Measurements from ENCODE around the gene OR2T33. TPM values are rescaled to one million over a fixed set of nuclear protein-coding genes. Genes with fewer than 3 reads are reported as not detected.
"Not testable (repeated sequence)": the region's sequence is repeated elsewhere in the genome, so short reads cannot be mapped to it uniquely, and the experiment has no call there.

The OR2T33 gene
- total RNA-seq: 0.15 TPM in 1 of 2 replicates, not detected in the other
- 0.17 TPM in 1 of 2 replicates, not detected in the other for polyA plus RNA-seq

- no peak for TF ChIP-seq CTCF (IDR thresholded peaks at IDR 0.05; ENCODE audit: low read depth, low read length)
- DNase-seq (ENCODE audit: low read depth in 1 of 2, low spot score in 1 of 2): no peak
- H3K9me3 ChIP-seq (ENCODE audit: low read depth): peaks cover 3% of the 10 kb centered on the region
- H3K27ac ChIP-seq: no peak within 1 kb of the TSS
- H3K36me3 ChIP-seq: no peaks in the 10 kb centered on the region
- H3K4me1 ChIP-seq (ENCODE audit: low read depth): no peaks in the 10 kb centered on the region
- no peaks in the 10 kb centered on the region for H3K27me3 ChIP-seq
- H3K4me3 ChIP-seq: no peak within 1 kb of the TSS
Measured at GRCh38 chr1:248277876-248278275, at the start of gene OR2T33. TSS of gene OR2T33 (minus strand) at chr1:248277976. CDS start at chr1:248273814, 4,162 bp downstream.

GRCh38 chr1:248324468-248324867 is 46.7 kb upstream of the OR2T33 start, which contains the start of gene OR2M7:
TSS of gene OR2M7 (minus strand) at chr1:248324568. CDS start at chr1:248324568, 0 bp downstream.
- TF ChIP-seq CTCF (IDR thresholded peaks at IDR 0.05; ENCODE audit: low read depth, low read length): no peak
- H3K4me1 ChIP-seq (ENCODE audit: low read depth): no peaks in the 10 kb centered on the region
- no peaks in the 10 kb centered on the region for H3K27me3 ChIP-seq

GRCh38 chr1:248316796-248317195 is 39.0 kb upstream of the OR2T33 start:
- no peak for DNase-seq (ENCODE audit: low read depth in 1 of 2, low spot score in 1 of 2)
- Histone ChIP-seq H3K9me3 (ENCODE audit: low read depth) (no peaks in the 10 kb centered on the region), H3K27me3 (no peaks in the 10 kb centered on the region), H3K4me3 (no peak overlapping the region), H3K4me1 (ENCODE audit: low read depth) (no peaks in the 10 kb centered on the region), H3K36me3 (no peaks in the 10 kb centered on the region), H3K27ac (no peak overlapping the region)
- no peak for TF ChIP-seq CTCF (IDR thresholded peaks at IDR 0.05; ENCODE audit: low read depth, low read length)

More at GRCh38 chr1:248324468-248324867, 46.7 kb upstream of the OR2T33 start, which contains the start of gene OR2M7:
- Histone ChIP-seq H3K36me3 (no peaks in the 10 kb centered on the region), H3K27ac (no peak within 1 kb of the TSS), H3K4me3 (no peak within 1 kb of the TSS), H3K9me3 (ENCODE audit: low read depth) (no peaks in the 10 kb centered on the region)
- no peak for DNase-seq (ENCODE audit: low read depth in 1 of 2, low spot score in 1 of 2)

- H3K36me3 ChIP-seq; H3K4me3 ChIP-seq; H3K4me1 ChIP-seq (ENCODE audit: low read depth); DNase-seq (ENCODE audit: low read depth in 1 of 2, low spot score in 1 of 2); H3K27ac ChIP-seq; H3K9me3 ChIP-seq (ENCODE audit: low read depth); H3K27me3 ChIP-seq: not testable (repeated sequence)
Measured at GRCh38 chr1:248306740-248307139, 29.0 kb upstream of the OR2T33 start.

- no peak for TF ChIP-seq CTCF (IDR thresholded peaks at IDR 0.05; ENCODE audit: low read depth, low read length)
- H3K36me3 ChIP-seq: no peaks in the 10 kb centered on the region
- H3K9me3 ChIP-seq (ENCODE audit: low read depth): peaks cover 4% of the 10 kb centered on the region
- H3K27me3 ChIP-seq: no peaks in the 10 kb centered on the region
- H3K4me1 ChIP-seq (ENCODE audit: low read depth): no peaks in the 10 kb centered on the region
- H3K4me3 ChIP-seq: no peak overlapping the region
- DNase-seq (ENCODE audit: low read depth in 1 of 2, low spot score in 1 of 2): no peak
- H3K27ac ChIP-seq: no peak overlapping the region
Measured at GRCh38 chr1:248306103-248306502, 28.3 kb upstream of the OR2T33 start.

- not testable (repeated sequence) for H3K27ac ChIP-seq; H3K9me3 ChIP-seq (ENCODE audit: low read depth); DNase-seq (ENCODE audit: low read depth in 1 of 2, low spot score in 1 of 2); H3K27me3 ChIP-seq; H3K36me3 ChIP-seq; H3K4me1 ChIP-seq (ENCODE audit: low read depth); H3K4me3 ChIP-seq
Measured at GRCh38 chr1:248305672-248306071, 27.9 kb upstream of the OR2T33 start.

- H3K4me1 ChIP-seq (ENCODE audit: low read depth): no peaks in the 10 kb centered on the region
- no peak within 1 kb of the TSS for H3K4me3 ChIP-seq
- DNase-seq (ENCODE audit: low read depth in 1 of 2, low spot score in 1 of 2): no peak
- H3K27ac ChIP-seq: no peak within 1 kb of the TSS
- no peaks in the 10 kb centered on the region for H3K27me3 ChIP-seq
- H3K36me3 ChIP-seq: no peaks in the 10 kb centered on the region
- no peaks in the 10 kb centered on the region for H3K9me3 ChIP-seq (ENCODE audit: low read depth)
- no peak for TF ChIP-seq CTCF (IDR thresholded peaks at IDR 0.05; ENCODE audit: low read depth, low read length)
Measured at GRCh38 chr1:248303324-248303723, 25.5 kb upstream of the OR2T33 start, which contains the start of gene OR2T12. TSS of gene OR2T12 (minus strand) at chr1:248303424. CDS start at chr1:248295578, 7,846 bp downstream.
